OCI-LY7 (cell line): Measurements from ENCODE around the gene SEPTIN6.

Source experiments
- CTCF ChIP-seq: fragments of 200-600 bp; sonication (generic); conservative IDR thresholded peaks from 2 replicates; pipeline ENCODE4 v1.5.1; 2014; ENCODE audit warnings: mild to moderate bottlenecking, antibody characterized with exemption, low read length, moderate library complexity, mixed read lengths
- EZH2phosphoT487 ChIP-seq: fragments of 200-600 bp; sonication (generic); IDR thresholded peaks from 2 replicates; pipeline ENCODE4 v1.6.1; 2018; ENCODE audit warnings: low read depth, borderline replicate concordance, mild to moderate bottlenecking, mixed run types, antibody characterized with exemption, low read length, moderate library complexity, mixed read lengths

GRCh38 chrX:119708936-119709335 is 16.0 kb upstream of the SEPTIN6 start:
- no peak for TF ChIP-seq CTCF
- TF ChIP-seq EZH2phosphoT487: no peak
